Large intestine (tissue), 3 donors: ENCODE results near the gene ABCC1. TPM values are rescaled to one million over a fixed set of nuclear protein-coding genes. Genes with fewer than 3 reads are reported as not detected.

ENCODE experiments used
- DNase-seq, 2 donors: peaks; one replicate each; pipeline versions ENCODE4 v3.0.0 to v3.0.0-alpha.2; 2013
- H3K27ac ChIP-seq: one replicate; pipeline ENCODE4 v1.5.1; 2013; ENCODE audit warnings: low read length
- H3K27me3 ChIP-seq: 2 replicates; pipeline ENCODE4 v1.6.1; 2013; ENCODE audit warnings: low read length; ENCODE audit not compliant: control insufficient read depth, insufficient read depth
- H3K36me3 ChIP-seq: 2 replicates; pipeline ENCODE4 v1.6.1; 2013; ENCODE audit warnings: low read length; ENCODE audit not compliant: control insufficient read depth, insufficient read depth
- H3K4me1 ChIP-seq: one replicate; pipeline ENCODE4 v1.6.1; 2013; ENCODE audit warnings: low read length; ENCODE audit not compliant: control insufficient read depth, insufficient read depth
- H3K4me3 ChIP-seq: one replicate; pipeline ENCODE4 v1.5.1; 2013; ENCODE audit warnings: low read length
- H3K9me3 ChIP-seq: one replicate; pipeline ENCODE4 v1.6.1; 2013; ENCODE audit warnings: mild to moderate bottlenecking, low read depth, low read length, moderate library complexity; ENCODE audit not compliant: control insufficient read depth
- WGBS: methylation state at CpG from one replicate; pipeline ENCODE4 v1.1.5; 2013; ENCODE audit warnings: low lambda C conversion rate; ENCODE audit not compliant: insufficient coverage; 5-methylcytosine and 5-hydroxymethylcytosine counted together
- polyA plus RNA-seq: library from polyadenylated mRNA; unstranded; fragments of 120-200 nt; gene quantifications from one replicate; pipeline ENCODE4 v1.2.1, GENCODE V29; 2013

ABCC1 gene
- polyA plus RNA-seq, 1 donor = 10.6 TPM

DNA sequence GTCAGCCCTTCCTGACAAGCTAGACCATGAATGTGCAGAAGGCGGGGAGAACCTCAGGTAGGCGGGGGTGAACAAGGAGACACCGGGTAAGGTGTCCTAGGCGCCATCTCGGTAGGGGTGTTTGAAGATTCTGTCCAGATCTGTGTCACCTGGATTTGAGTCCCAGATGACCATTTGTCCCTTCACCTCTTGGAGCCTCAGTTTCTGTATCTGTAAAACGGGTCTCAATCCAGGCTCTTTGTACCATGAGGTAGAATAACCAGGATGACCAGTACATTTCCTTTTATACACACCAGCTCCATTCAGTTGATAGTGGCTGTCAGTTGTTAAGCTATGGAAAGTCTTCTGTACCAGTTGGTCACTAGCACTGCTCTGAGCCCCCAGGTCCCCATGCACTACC is 187.2 kb downstream of the ABCC1 start:
- no peak overlapping the region for H3K27ac ChIP-seq
- H3K4me3 ChIP-seq = no peak overlapping the region
- H3K27me3 ChIP-seq = no peaks in the 10 kb centered on the region
- peaks cover 42% of the 10 kb centered on the region for H3K36me3 ChIP-seq
- DNase-seq = no peak
- WGBS = no CpG with 5 or more reads among the region's 6 CpGs
- H3K9me3 ChIP-seq = no peaks in the 10 kb centered on the region
- no peaks in the 10 kb centered on the region for H3K4me1 ChIP-seq

DNA sequence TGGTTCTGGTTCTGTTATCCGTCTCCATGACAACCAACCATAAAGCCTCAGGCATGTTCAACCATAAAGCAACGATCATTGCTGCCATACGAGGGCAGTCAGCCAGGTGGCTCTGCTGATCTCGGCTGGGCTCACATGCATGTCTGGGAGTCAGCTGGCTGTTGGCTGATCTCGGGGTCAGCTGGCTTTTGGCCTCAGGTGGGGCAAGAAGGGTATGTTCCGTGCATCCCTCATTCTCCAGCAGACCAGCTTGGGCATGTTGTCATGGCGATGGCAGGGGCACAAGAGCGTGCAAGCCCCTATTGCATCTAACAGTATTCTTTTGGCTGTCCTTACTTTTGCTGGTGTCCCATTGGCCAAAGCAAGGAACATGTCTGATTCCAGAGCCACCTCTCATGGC is 187.7 kb downstream of the ABCC1 start:
- H3K36me3 ChIP-seq = peaks cover 41% of the 10 kb centered on the region

DNA sequence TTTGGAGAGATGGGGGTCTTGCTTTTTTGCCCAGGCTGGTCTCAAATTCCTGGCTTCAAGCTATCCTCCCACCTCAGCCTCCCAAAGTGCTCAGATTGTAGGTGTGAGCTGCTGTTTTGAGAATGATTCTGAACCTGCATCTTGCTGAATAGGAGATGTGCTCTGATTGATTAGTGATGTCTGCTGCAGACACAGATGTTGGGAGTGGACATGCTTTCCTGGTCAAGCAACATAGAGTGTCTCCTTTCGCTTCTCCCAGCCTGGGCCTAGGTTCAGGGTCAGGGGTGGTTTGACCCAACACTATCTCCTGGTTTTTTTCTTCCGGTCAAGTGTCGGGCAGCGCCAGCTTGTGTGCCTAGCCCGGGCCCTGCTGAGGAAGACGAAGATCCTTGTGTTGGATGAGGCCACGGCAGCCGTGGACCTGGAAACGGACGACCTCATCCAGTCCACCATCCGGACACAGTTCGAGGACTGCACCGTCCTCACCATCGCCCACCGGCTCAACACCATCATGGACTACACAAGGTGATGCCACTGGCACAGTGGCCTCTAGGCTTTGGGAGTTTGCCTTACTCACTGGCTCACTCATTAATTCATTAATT is 188.7 kb downstream of the ABCC1 start:
- no peak for DNase-seq
- no CpG with 5 or more reads among the region's 15 CpGs for WGBS
- H3K9me3 ChIP-seq = no peaks in the 10 kb centered on the region
- no peaks in the 10 kb centered on the region for H3K27me3 ChIP-seq
- H3K36me3 ChIP-seq = peaks cover 39% of the 10 kb centered on the region
- H3K4me1 ChIP-seq = no peaks in the 10 kb centered on the region
- H3K27ac ChIP-seq = no peak overlapping the region
- H3K4me3 ChIP-seq = no peak overlapping the region

More for the DNA sequence above, 187.7 kb downstream of the ABCC1 start:
- Histone ChIP-seq H3K4me1 (no peaks in the 10 kb centered on the region), H3K9me3 (no peaks in the 10 kb centered on the region), H3K4me3 (no peak overlapping the region), H3K27ac (no peak overlapping the region), H3K27me3 (no peaks in the 10 kb centered on the region)
- no peak for DNase-seq
- no CpG with 5 or more reads among the region's 8 CpGs for WGBS

DNA sequence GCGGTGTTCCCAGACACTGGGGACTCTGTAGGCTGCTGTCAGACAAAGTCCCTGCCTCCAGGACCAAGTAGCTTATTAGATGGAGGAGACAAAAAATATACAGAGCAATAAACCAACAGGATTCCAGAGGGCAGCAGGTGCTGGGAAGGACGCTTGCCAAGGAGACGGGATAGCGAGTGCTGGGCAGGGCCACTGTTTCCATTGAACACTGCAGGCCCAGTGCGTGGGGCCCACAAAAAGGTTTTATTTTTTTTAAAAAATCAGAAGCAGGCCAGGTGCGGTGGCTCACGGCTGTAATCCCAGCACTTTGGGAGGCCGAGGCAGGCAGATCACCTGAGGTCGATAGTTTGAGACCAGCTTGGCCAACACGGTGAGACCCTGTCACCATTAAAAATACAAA is 189.6 kb downstream of the ABCC1 start:
- Histone ChIP-seq H3K4me3 (no peak overlapping the region), H3K27me3 (no peaks in the 10 kb centered on the region), H3K27ac (no peak overlapping the region), H3K36me3 (peaks cover 37% of the 10 kb centered on the region), H3K9me3 (no peaks in the 10 kb centered on the region), H3K4me1 (no peaks in the 10 kb centered on the region)
- WGBS = no CpG with 5 or more reads among the region's 10 CpGs
- no peak for DNase-seq

- DNase-seq = no peak
- Histone ChIP-seq H3K27me3 (no peaks in the 10 kb centered on the region), H3K4me3 (no peak overlapping the region), H3K9me3 (no peaks in the 10 kb centered on the region), H3K4me1 (no peaks in the 10 kb centered on the region), H3K36me3 (peaks cover 39% of the 10 kb centered on the region), H3K27ac (no peak overlapping the region)
- WGBS = 100% methylated on average over 2 of the region's 7 CpGs
Observed at GRCh38 chr16:16139806-16140205, 190.4 kb downstream of the ABCC1 start.

- no peaks in the 10 kb centered on the region for H3K9me3 ChIP-seq
- DNase-seq = no peak
- no peak overlapping the region for H3K4me3 ChIP-seq
- H3K36me3 ChIP-seq = peaks cover 39% of the 10 kb centered on the region
- WGBS = 80% methylated on average over 1 of the region's 4 CpGs
- no peaks in the 10 kb centered on the region for H3K27me3 ChIP-seq
- no peaks in the 10 kb centered on the region for H3K4me1 ChIP-seq
- H3K27ac ChIP-seq = no peak overlapping the region
Observed at GRCh38 chr16:16140537-16140936, 191.1 kb downstream of the ABCC1 start.

- DNase-seq = no peak
- Histone ChIP-seq H3K4me3 (no peak overlapping the region), H3K27me3 (no peaks in the 10 kb centered on the region), H3K27ac (no peak overlapping the region), H3K36me3 (peaks cover 39% of the 10 kb centered on the region), H3K4me1 (no peaks in the 10 kb centered on the region), H3K9me3 (no peaks in the 10 kb centered on the region)
- WGBS = 80% methylated on average over 1 of the region's 11 CpGs
Observed at GRCh38 chr16:16141141-16141540, 191.7 kb downstream of the ABCC1 start.

DNA sequence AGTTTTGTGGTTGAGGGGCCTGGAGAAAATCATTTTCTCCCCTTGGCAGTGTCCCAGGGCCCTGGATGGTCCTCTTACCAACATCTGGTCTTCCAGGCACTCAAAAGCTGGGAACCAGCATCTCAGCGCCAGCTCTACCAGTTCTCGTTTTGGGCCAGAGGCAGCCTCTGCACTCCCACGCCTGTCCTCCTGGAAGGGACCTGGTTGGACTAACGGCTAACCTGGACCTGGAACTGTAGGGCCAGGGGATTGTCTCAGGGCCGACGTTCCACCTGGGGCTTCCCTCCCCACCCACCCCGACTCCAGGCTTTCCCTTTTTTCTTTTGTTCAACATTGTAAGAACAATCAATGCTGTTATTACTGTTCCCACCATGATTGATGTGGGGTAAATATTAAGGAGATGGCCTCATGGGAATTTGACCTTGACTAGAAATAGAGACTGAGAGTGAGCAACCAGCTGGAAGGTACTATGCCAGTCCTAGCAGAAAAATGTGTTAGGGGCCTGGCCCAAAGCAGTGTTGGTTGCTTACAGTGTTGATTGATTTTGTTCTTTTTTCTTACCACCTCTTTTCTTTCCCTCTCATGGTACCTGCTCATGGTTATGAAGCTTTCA is 192.5 kb downstream of the ABCC1 start:
- no peak for DNase-seq
- H3K4me3 ChIP-seq = no peak overlapping the region
- no peaks in the 10 kb centered on the region for H3K9me3 ChIP-seq
- no peaks in the 10 kb centered on the region for H3K4me1 ChIP-seq
- no CpG with 5 or more reads among the region's 7 CpGs for WGBS
- peaks cover 33% of the 10 kb centered on the region for H3K36me3 ChIP-seq
- H3K27ac ChIP-seq = no peak overlapping the region
- H3K27me3 ChIP-seq = no peaks in the 10 kb centered on the region

GRCh38 chr16:16143038-16143763 is 193.8 kb downstream of the ABCC1 start:
- Histone ChIP-seq H3K4me1 (no peaks in the 10 kb centered on the region), H3K36me3 (peaks cover 25% of the 10 kb centered on the region)
- 80% methylated on average over 1 of the region's 15 CpGs for WGBS

DNA sequence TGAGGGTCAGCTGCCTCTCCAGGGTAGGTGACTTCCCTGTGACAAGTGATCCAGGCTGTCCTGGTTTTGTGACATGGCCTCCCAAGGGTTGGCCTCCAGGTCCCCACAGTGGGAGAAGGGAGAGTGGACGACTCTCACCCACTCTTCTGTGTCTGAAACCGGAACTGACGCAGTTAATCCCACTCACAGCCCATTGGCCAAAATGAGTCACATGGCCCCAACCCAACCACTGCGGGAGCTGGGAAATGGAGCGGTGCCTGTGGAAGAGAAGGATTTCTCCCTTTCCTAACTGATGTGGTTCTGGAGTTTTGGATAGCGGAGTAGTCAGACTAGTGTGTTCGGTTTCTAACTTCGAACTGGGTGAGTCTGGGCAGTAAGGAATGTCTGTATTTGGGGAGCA is 194.5 kb downstream of the ABCC1 start:
- WGBS = no CpG with 5 or more reads among the region's 8 CpGs
- Histone ChIP-seq H3K4me1 (no peaks in the 10 kb centered on the region), H3K27ac (no peak overlapping the region), H3K9me3 (no peaks in the 10 kb centered on the region), H3K4me3 (no peak overlapping the region), H3K36me3 (peaks cover 18% of the 10 kb centered on the region), H3K27me3 (no peaks in the 10 kb centered on the region)
- DNase-seq = no peak

More at GRCh38 chr16:16143038-16143763, 193.8 kb downstream of the ABCC1 start:
- Histone ChIP-seq H3K4me3 (no peak overlapping the region), H3K27me3 (no peaks in the 10 kb centered on the region), H3K27ac (no peak overlapping the region), H3K9me3 (no peaks in the 10 kb centered on the region)
- DNase-seq = no peak
